Inflammatory macrophage (primary cell): ENCODE data around the gene ARPC5L.
"Not testable (repeated sequence)": the region's sequence is repeated elsewhere in the genome, so short reads cannot be mapped to it uniquely, and the experiment has no call there.

Source experiments
- DNase-seq, 2 donors: peaks; one replicate each; pipeline ENCODE4 v3.0.0-alpha.2; 2020 to 2022

Gene ARPC5L

GRCh38 chr9:124894741-124895170, 32.8 kb downstream of the ARPC5L start:
- peak; percentile 11 to 16 for DNase-seq

- no peak for DNase-seq
Measured at GRCh38 chr9:124897570-124898460, 35.9 kb downstream of the ARPC5L start.

GRCh38 chr9:124899845-124900244, 37.9 kb downstream of the ARPC5L start:
- DNase-seq: no peak

- DNase-seq: no peak
Measured at GRCh38 chr9:124906966-124907365, 45.0 kb downstream of the ARPC5L start.

GRCh38 chr9:124908098-124908497, 46.2 kb downstream of the ARPC5L start:
- no peak for DNase-seq

- DNase-seq: no peak
Measured at GRCh38 chr9:124911766-124912165, 49.8 kb downstream of the ARPC5L start.

GRCh38 chr9:124913378-124913777, 51.4 kb downstream of the ARPC5L start:
- DNase-seq: no peak

GRCh38 chr9:124914753-124915405, 52.9 kb downstream of the ARPC5L start:
- DNase-seq: no peak

- DNase-seq: not testable (repeated sequence)
Measured at GRCh38 chr9:124920394-124920793, 58.5 kb downstream of the ARPC5L start.
